PFSK-1 (cell line): ENCODE measurements around the gene LIMS2.

Source experiments
- POLR2AphosphoS5 ChIP-seq: IDR thresholded peaks from 2 replicates; pipeline ENCODE4 v1.6.1; 2012; ENCODE audit warnings: low read depth, mild to moderate bottlenecking, control low read depth, low read length, moderate library complexity
- REST ChIP-seq, 2 experiments: IDR thresholded peaks; 2 replicates each; pipeline versions ENCODE4 v1.6.1 to v1.8.0; 2011 to 2012; ENCODE audit warnings: low read depth in 2 of 2, low read length in 2 of 2, control low read depth in 1 of 2, inconsistent platforms in 1 of 2, mild to moderate bottlenecking in 1 of 2, moderate library complexity in 1 of 2; ENCODE audit not compliant: insufficient read depth in 1 of 2
- TAF1 ChIP-seq: IDR thresholded peaks from 2 replicates; pipeline ENCODE4 v1.6.1; 2012; ENCODE audit warnings: low read length, control low read depth, borderline replicate concordance; ENCODE audit not compliant: insufficient read depth

- TF ChIP-seq POLR2AphosphoS5 (no peak), REST (IDR thresholded peaks at IDR 0.05; ENCODE audit: insufficient read depth in 1 of 2, low read depth in 2 of 2, low read length in 2 of 2) (no peak), TAF1 (no peak)
Observed at GRCh38 chr2:127645395-127646291, 29.7 kb downstream of the LIMS2 start, which contains the start of gene GPR17.
